ENCODE measurements around the gene B9D1.

The B9D1 gene

GRCh38 chr17:19317359-19318095, 45.0 kb downstream of the B9D1 start:
- no peak for DNase-seq

GRCh38 chr17:19316761-19317358, 45.7 kb downstream of the B9D1 start:
- no peak for DNase-seq

- no peak for DNase-seq
Observed at GRCh38 chr17:19315104-19315503, 47.4 kb downstream of the B9D1 start.

- no peak for DNase-seq
Observed at GRCh38 chr17:19313746-19314651, 48.5 kb downstream of the B9D1 start.

GRCh38 chr17:19313066-19313745, 49.3 kb downstream of the B9D1 start:
- DNase-seq = no peak

- DNase-seq = no peak
Observed at GRCh38 chr17:19312406-19312805, 50.1 kb downstream of the B9D1 start.

- no peak for DNase-seq
Observed at GRCh38 chr17:19311421-19312215, 50.9 kb downstream of the B9D1 start.

GRCh38 chr17:19311016-19311415, 51.5 kb downstream of the B9D1 start:
- DNase-seq = no peak

GRCh38 chr17:19310151-19310550, 52.4 kb downstream of the B9D1 start:
- DNase-seq = no peak

- no peak for DNase-seq
Observed at GRCh38 chr17:19309701-19310100, 52.8 kb downstream of the B9D1 start.

- DNase-seq = no peak
Observed at GRCh38 chr17:19308398-19308797, 54.1 kb downstream of the B9D1 start.

GRCh38 chr17:19307521-19307920, 55.0 kb downstream of the B9D1 start:
- DNase-seq = no peak

- DNase-seq = no peak
Observed at GRCh38 chr17:19306160-19307111, 56.1 kb downstream of the B9D1 start.

- DNase-seq = no peak
Observed at GRCh38 chr17:19305761-19306159, 56.8 kb downstream of the B9D1 start.

- no peak for DNase-seq
Observed at GRCh38 chr17:19305256-19305655, 57.3 kb downstream of the B9D1 start.

GRCh38 chr17:19304751-19305150, 57.8 kb downstream of the B9D1 start:
- no peak for DNase-seq

GRCh38 chr17:19304209-19304608, 58.3 kb downstream of the B9D1 start:
- no peak for DNase-seq

- DNase-seq = no peak
Observed at GRCh38 chr17:19303367-19303776, 59.2 kb downstream of the B9D1 start.

- DNase-seq = no peak
Observed at GRCh38 chr17:19302791-19303331, 59.7 kb downstream of the B9D1 start.

GRCh38 chr17:19301973-19302372, 60.5 kb downstream of the B9D1 start:
- no peak for DNase-seq

Data from NCI-H1417 treated with DMSO at 0.1 percent for 48 hours (cell line).